Naive B cell (primary cell): ENCODE data around the gene MEGF9. TPM values are rescaled to one million over a fixed set of nuclear protein-coding genes. Genes with fewer than 3 reads are reported as not detected.

Source experiments
- ATAC-seq, 2 donors: fragments of 150-1000 bp; cut with Tn5 transposase; 2 replicates each; pipeline ENCODE4 v1.10.0; 2021; ENCODE audit warnings: low read depth in 2 of 2, mild to moderate bottlenecking in 2 of 2, moderate library complexity in 2 of 2
- DNase-seq: peaks from one replicate; pipeline ENCODE4 v3.0.0; 2022
- H3K27ac Mint-ChIP-seq, 6 donors: one replicate each; pipeline ENCODE4 v1.8.0; 2020 to 2022; ENCODE audit warnings: mild to moderate bottlenecking in 6 of 6, mixed read lengths in 6 of 6, moderate library complexity in 5 of 6, inconsistent platforms in 2 of 6
- H3K27me3 Mint-ChIP-seq, 3 donors: one replicate each; pipeline ENCODE4 v1.8.0; 2021 to 2022; ENCODE audit warnings: mixed read lengths in 3 of 3, mild to moderate bottlenecking in 1 of 3
- H3K36me3 Mint-ChIP-seq, 2 donors: one replicate each; pipeline ENCODE4 v1.8.0; 2020 to 2022; ENCODE audit warnings: mixed read lengths in 2 of 2, inconsistent platforms in 1 of 2, mild to moderate bottlenecking in 1 of 2
- H3K4me1 Mint-ChIP-seq, 3 donors: one replicate each; pipeline ENCODE4 v1.8.0; 2020 to 2022; ENCODE audit warnings: mixed read lengths in 3 of 3, inconsistent platforms in 1 of 3, mild to moderate bottlenecking in 1 of 3, moderate library complexity in 1 of 3
- H3K4me3 Mint-ChIP-seq, 8 donors: one replicate each; pipeline ENCODE4 v1.8.0; 2020 to 2022; ENCODE audit warnings: mild to moderate bottlenecking in 8 of 8, mixed read lengths in 8 of 8, moderate library complexity in 8 of 8, inconsistent platforms in 2 of 8
- H3K9me3 Mint-ChIP-seq, 7 donors: one replicate each; pipeline ENCODE4 v1.8.0; 2020 to 2022; ENCODE audit warnings: mixed read lengths in 7 of 7, mild to moderate bottlenecking in 5 of 7, inconsistent platforms in 2 of 7, moderate library complexity in 1 of 7
- polyA plus RNA-seq, 6 donors: library from polyadenylated mRNA; unstranded; fragments of 300-500 nt; fragmentation: Illumina TruSeq; gene quantifications; one replicate each; pipeline ENCODE4 v1.2.3, GENCODE V29; 2021; ENCODE audit warnings: low read depth in 6 of 6

The MEGF9 gene
- polyA plus RNA-seq, 6 donors from 2014 or later: 4.4 to 5.6 (median 5.0) TPM

GRCh38 chr9:120688758-120689157 lies 25.5 kb downstream of the MEGF9 start:
- H3K9me3 Mint-ChIP-seq: peaks cover 0 to 3% (median 0%) of the 10 kb centered on the region in 7 donors
- H3K27ac Mint-ChIP-seq: no peak overlapping the region
- H3K4me3 Mint-ChIP-seq: no peak overlapping the region
- DNase-seq (no peak), ATAC-seq (no peak)
- no peaks in the 10 kb centered on the region for H3K27me3 Mint-ChIP-seq
- peaks cover 11 to 16% (median 15%) of the 10 kb centered on the region in 3 donors for H3K4me1 Mint-ChIP-seq
- H3K36me3 Mint-ChIP-seq: no peaks in the 10 kb centered on the region

- ATAC-seq: no peak
These were observed 31.1 kb downstream of the MEGF9 start for GRCh38 chr9:120683150-120683549.

DNA sequence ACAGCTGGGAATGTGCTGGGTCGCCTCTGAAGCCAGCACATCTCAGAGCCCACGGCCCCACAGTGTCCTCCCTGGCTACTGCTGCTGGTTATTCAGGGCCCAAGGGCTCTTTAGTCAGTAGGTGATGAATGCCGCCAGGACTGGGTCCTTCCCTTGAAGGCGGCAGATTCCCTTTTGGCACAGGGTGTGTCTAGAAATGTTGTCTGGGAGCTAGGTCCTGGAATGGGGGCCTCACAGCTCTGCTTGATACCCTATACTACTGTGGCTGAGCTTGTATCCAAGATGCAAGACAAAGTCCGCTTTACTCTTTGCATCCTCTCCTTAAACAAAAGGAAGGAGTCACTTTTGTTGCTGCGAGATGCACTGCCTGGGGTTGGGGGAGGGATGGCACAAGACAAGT lies 33.1 kb downstream of the MEGF9 start:
- no peak for ATAC-seq

More at GRCh38 chr9:120683150-120683549, 31.1 kb downstream of the MEGF9 start:
- Mint-ChIP-seq H3K27me3 (no peaks in the 10 kb centered on the region), H3K4me3 (no peak overlapping the region), H3K9me3 (peaks cover 0 to 3% (median 0%) of the 10 kb centered on the region in 7 donors), H3K27ac (peak overlapping the region in 3 of 6 donors; percentile 8 to 9 (median 9)), H3K36me3 (no peaks in the 10 kb centered on the region), H3K4me1 (peaks cover 11 to 21% (median 17%) of the 10 kb centered on the region in 3 donors)
- DNase-seq: no peak

GRCh38 chr9:120680579-120680978 lies 33.7 kb downstream of the MEGF9 start:
- H3K36me3 Mint-ChIP-seq: no peaks in the 10 kb centered on the region
- ATAC-seq (no peak), DNase-seq (no peak)
- H3K4me1 Mint-ChIP-seq: peaks cover 11 to 21% (median 13%) of the 10 kb centered on the region in 3 donors
- H3K27ac Mint-ChIP-seq: no peak overlapping the region
- no peak overlapping the region for H3K4me3 Mint-ChIP-seq
- H3K27me3 Mint-ChIP-seq: no peaks in the 10 kb centered on the region
- H3K9me3 Mint-ChIP-seq: no peaks in the 10 kb centered on the region

More for the DNA sequence above, 33.1 kb downstream of the MEGF9 start:
- peaks cover 11 to 21% (median 17%) of the 10 kb centered on the region in 3 donors for H3K4me1 Mint-ChIP-seq
- DNase-seq: no peak
- no peak overlapping the region for H3K4me3 Mint-ChIP-seq
- H3K36me3 Mint-ChIP-seq: no peaks in the 10 kb centered on the region
- peaks cover 0 to 3% (median 0%) of the 10 kb centered on the region in 7 donors for H3K9me3 Mint-ChIP-seq
- H3K27ac Mint-ChIP-seq: no peak overlapping the region
- H3K27me3 Mint-ChIP-seq: no peaks in the 10 kb centered on the region

GRCh38 chr9:120680161-120680560 lies 34.1 kb downstream of the MEGF9 start:
- DNase-seq: no peak
- Mint-ChIP-seq H3K27me3 (no peaks in the 10 kb centered on the region), H3K27ac (no peak overlapping the region), H3K9me3 (no peaks in the 10 kb centered on the region), H3K4me3 (no peak overlapping the region), H3K4me1 (peaks cover 11 to 21% (median 13%) of the 10 kb centered on the region in 3 donors), H3K36me3 (no peaks in the 10 kb centered on the region)
- no peak for ATAC-seq

DNA sequence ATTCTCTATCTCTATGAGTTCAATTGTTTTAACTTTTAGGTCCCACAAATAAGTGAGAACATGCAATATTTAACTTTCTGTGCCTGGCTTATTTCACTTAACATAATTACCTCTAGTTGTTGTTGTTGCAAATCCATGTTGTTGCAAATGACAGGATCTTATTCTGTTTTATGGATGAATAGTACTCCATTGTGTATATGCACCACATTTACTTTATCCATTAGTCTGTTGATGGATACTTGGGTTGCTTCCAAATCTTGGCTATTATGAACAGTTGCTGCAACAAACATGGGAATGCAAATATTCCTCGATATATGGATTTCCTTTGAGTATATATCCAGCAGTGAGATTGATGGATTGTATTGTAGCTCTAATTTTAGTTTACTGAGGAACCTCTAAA lies 36.3 kb downstream of the MEGF9 start:
- Mint-ChIP-seq H3K36me3 (no peaks in the 10 kb centered on the region), H3K27ac (no peak overlapping the region), H3K9me3 (no peaks in the 10 kb centered on the region), H3K27me3 (no peaks in the 10 kb centered on the region), H3K4me1 (peaks cover 8 to 14% (median 10%) of the 10 kb centered on the region in 3 donors), H3K4me3 (no peak overlapping the region)
- DNase-seq (no peak), ATAC-seq (no peak)

- DNase-seq (no peak), ATAC-seq (no peak)
- peaks cover 2 to 4% (median 4%) of the 10 kb centered on the region in 3 donors for H3K4me1 Mint-ChIP-seq
- no peaks in the 10 kb centered on the region for H3K36me3 Mint-ChIP-seq
- no peaks in the 10 kb centered on the region for H3K27me3 Mint-ChIP-seq
- no peaks in the 10 kb centered on the region for H3K9me3 Mint-ChIP-seq
- H3K27ac Mint-ChIP-seq: no peak overlapping the region
- H3K4me3 Mint-ChIP-seq: no peak overlapping the region
These were observed 37.4 kb downstream of the MEGF9 start for GRCh38 chr9:120676767-120677402.

DNA sequence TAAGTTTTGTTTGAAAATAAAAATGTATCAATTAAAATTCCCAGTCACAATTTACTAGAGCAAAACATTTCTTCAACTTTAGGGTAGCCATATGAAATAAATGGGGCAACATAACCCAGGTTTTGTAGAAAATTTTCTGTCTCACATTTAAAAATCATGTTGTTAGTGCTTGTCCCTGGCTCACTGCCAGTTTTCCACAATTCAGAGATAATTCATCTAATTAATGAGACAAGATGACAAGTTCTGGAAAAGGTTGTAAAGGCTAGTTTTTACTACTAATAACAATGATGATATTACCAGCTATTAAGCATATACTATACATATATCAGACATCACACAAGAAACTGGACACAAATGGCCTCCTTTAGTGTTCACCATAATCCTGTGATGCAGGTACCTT lies 45.9 kb downstream of the MEGF9 start:
- DNase-seq: no peak
- Mint-ChIP-seq H3K36me3 (peaks cover 0 to 5% of the 10 kb centered on the region in 2 donors), H3K4me1 (peaks cover 8 to 20% (median 10%) of the 10 kb centered on the region in 3 donors), H3K27me3 (no peaks in the 10 kb centered on the region), H3K9me3 (peaks cover 0 to 2% (median 0%) of the 10 kb centered on the region in 7 donors), H3K4me3 (no peak overlapping the region), H3K27ac (no peak overlapping the region)
- no peak for ATAC-seq

- H3K4me3 Mint-ChIP-seq: no peak overlapping the region
- no peaks in the 10 kb centered on the region for H3K27me3 Mint-ChIP-seq
- H3K27ac Mint-ChIP-seq: no peak overlapping the region
- peaks cover 0 to 2% (median 0%) of the 10 kb centered on the region in 7 donors for H3K9me3 Mint-ChIP-seq
- no peak for ATAC-seq
- H3K36me3 Mint-ChIP-seq: peaks cover 0 to 5% of the 10 kb centered on the region in 2 donors
- H3K4me1 Mint-ChIP-seq: peaks cover 11 to 18% (median 16%) of the 10 kb centered on the region in 3 donors
- no peak for DNase-seq
These were observed 50.3 kb downstream of the MEGF9 start for GRCh38 chr9:120663950-120664349.

GRCh38 chr9:120663380-120663779 lies 50.9 kb downstream of the MEGF9 start:
- Mint-ChIP-seq H3K36me3 (peaks cover 0 to 5% of the 10 kb centered on the region in 2 donors), H3K27ac (no peak overlapping the region), H3K4me3 (no peak overlapping the region), H3K9me3 (peaks cover 0 to 2% (median 0%) of the 10 kb centered on the region in 7 donors), H3K4me1 (peaks cover 11 to 18% (median 16%) of the 10 kb centered on the region in 3 donors), H3K27me3 (no peaks in the 10 kb centered on the region)
- ATAC-seq (no peak), DNase-seq (no peak)

- DNase-seq (no peak), ATAC-seq (no peak)
- peaks cover 0 to 5% of the 10 kb centered on the region in 2 donors for H3K36me3 Mint-ChIP-seq
- H3K27ac Mint-ChIP-seq: peak overlapping the region in 2 of 6 donors; percentile 42 to 47
- H3K27me3 Mint-ChIP-seq: no peaks in the 10 kb centered on the region
- H3K4me1 Mint-ChIP-seq: peaks cover 8 to 18% (median 16%) of the 10 kb centered on the region in 3 donors
- peaks cover 0 to 2% (median 0%) of the 10 kb centered on the region in 7 donors for H3K9me3 Mint-ChIP-seq
- H3K4me3 Mint-ChIP-seq: no peak overlapping the region
These were observed 51.8 kb downstream of the MEGF9 start for GRCh38 chr9:120662513-120662912.

DNA sequence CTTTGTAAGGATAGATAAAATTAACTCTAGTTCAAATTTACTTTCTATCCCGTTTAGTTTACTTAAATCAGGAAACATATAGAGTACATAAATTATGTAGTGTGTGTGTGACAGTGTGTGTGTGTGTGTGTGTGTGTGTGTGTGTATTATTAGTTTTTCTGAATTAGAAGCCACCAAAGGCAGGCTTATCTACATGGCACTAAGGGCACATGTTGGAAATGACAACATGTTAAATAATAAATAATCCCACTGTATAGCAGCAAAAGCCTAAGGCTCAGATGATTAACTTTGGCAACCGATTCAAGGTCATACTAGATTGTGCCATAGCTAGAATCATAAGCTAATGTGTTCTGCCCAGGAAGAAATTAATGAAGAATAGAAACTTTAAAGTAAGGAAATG lies 54.6 kb downstream of the MEGF9 start:
- Mint-ChIP-seq H3K27ac (no peak overlapping the region), H3K9me3 (no peaks in the 10 kb centered on the region), H3K27me3 (no peaks in the 10 kb centered on the region), H3K4me1 (peaks cover 8 to 13% (median 12%) of the 10 kb centered on the region in 3 donors), H3K4me3 (no peak overlapping the region), H3K36me3 (no peaks in the 10 kb centered on the region)
- ATAC-seq (no peak), DNase-seq (no peak)

GRCh38 chr9:120659209-120659608 lies 55.1 kb downstream of the MEGF9 start:
- Mint-ChIP-seq H3K9me3 (no peaks in the 10 kb centered on the region), H3K4me1 (peaks cover 8 to 12% (median 10%) of the 10 kb centered on the region in 3 donors), H3K27ac (peak overlapping the region in 2 of 6 donors; percentile 37 to 53), H3K4me3 (peak overlapping the region in 1 of 8 donors; percentile 29), H3K27me3 (no peaks in the 10 kb centered on the region), H3K36me3 (no peaks in the 10 kb centered on the region)
- ATAC-seq: no peak
- no peak for DNase-seq

DNA sequence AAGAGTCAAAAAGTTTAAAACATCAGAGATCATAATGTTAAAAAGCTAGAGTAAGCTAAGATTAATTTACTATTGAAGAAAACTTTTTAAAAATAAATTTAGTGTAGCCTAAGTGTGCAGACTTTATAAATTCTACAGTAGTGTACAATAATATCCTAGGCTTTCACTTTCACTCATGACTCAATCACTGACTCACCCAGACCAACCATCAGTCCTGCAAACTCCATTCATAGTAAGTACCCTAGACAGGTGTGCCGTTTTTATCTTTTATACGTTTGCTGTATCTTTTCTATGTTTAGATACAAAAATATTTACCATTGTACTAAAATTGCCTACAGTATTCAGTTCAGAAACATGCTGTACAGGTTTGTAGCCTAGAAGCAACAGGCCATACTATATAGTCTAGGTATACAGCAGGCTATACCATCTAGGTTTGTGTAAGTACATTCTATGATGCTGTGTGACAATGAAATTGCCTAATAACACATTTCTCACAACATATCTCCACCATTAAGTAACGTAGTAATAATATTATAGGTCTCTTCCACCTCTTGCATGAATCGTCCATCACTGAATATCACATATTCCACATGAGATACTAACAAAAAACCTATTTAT lies 59.2 kb downstream of the MEGF9 start:
- H3K4me3 Mint-ChIP-seq: no peak overlapping the region
- DNase-seq (no peak), ATAC-seq (no peak)
- H3K27me3 Mint-ChIP-seq: no peaks in the 10 kb centered on the region
- no peaks in the 10 kb centered on the region for H3K36me3 Mint-ChIP-seq
- H3K27ac Mint-ChIP-seq: no peak overlapping the region
- H3K9me3 Mint-ChIP-seq: no peaks in the 10 kb centered on the region
- no peaks in the 10 kb centered on the region for H3K4me1 Mint-ChIP-seq
